K562 (cell line): ENCODE measurements around the gene NXPH4. TPM values are rescaled to one million over a fixed set of nuclear protein-coding genes. Genes with fewer than 3 reads are reported as not detected.
A peak's percentile ranks its signal among the peaks of the same experiment; 100 is the strongest.

Source experiments
- BCL6 ChIP-seq: fragments of 250-450 bp; sonication (Bioruptor Pico); IDR thresholded peaks from 2 replicates; pipeline ENCODE4 v1.4.0; 2020
- CBX2 ChIP-seq: fragments of 200-600 bp; sonication (generic); IDR thresholded peaks from one replicate; pipeline ENCODE4 v1.6.1; 2012; ENCODE audit warnings: mild to moderate bottlenecking, low read length, inconsistent platforms; ENCODE audit not compliant: insufficient read depth, poor library complexity, severe bottlenecking
- EZH2 ChIP-seq: IDR thresholded peaks from 2 replicates; pipeline ENCODE4 v1.6.1; 2012; ENCODE audit warnings: low read depth, mild to moderate bottlenecking, inconsistent platforms, low read length, borderline replicate concordance
- HLTF ChIP-seq: fragments of 450-650 bp; IDR thresholded peaks from 2 replicates; pipeline ENCODE4 v1.6.1; 2016
- HMGXB4 ChIP-seq: sonication (generic); formaldehyde crosslinking; IDR thresholded peaks from 2 replicates; pipeline ENCODE4 v1.8.1; 2023; ENCODE audit warnings: mild to moderate bottlenecking, missing genetic modification reagents
- MAZ ChIP-seq, 2 experiments: fragments of 450-650 bp in 1 of 2; sonication (generic) in 1 of 2; formaldehyde crosslinking; IDR thresholded peaks in 1 of 2; conservative IDR thresholded peaks in 1 of 2; 2 replicates each; pipeline versions ENCODE4 v1.4.0 to v1.5.0; 2020; ENCODE audit warnings: mild to moderate bottlenecking in 1 of 2, missing genetic modification reagents in 1 of 2
- MYC ChIP-seq, 2 experiments: fragments of 250-450 bp in 1 of 2; sonication (Bioruptor Pico) in 1 of 2; IDR thresholded peaks; 2 replicates each; pipeline versions ENCODE4 v1.5.1 to v1.6.1; 2012 to 2021; ENCODE audit warnings: low read depth in 2 of 2, borderline replicate concordance in 1 of 2, improper control_type of control experiment in 1 of 2, low read length in 1 of 2, mild to moderate bottlenecking in 1 of 2, moderate library complexity in 1 of 2
- RAD21 ChIP-seq, 2 experiments: fragments of 250-450 bp in 1 of 2; fragments of 450-650 bp in 1 of 2; sonication (Bioruptor Pico) in 1 of 2; formaldehyde crosslinking in 1 of 2; IDR thresholded peaks in 1 of 2; conservative IDR thresholded peaks in 1 of 2; 2 replicates each; pipeline versions ENCODE4 v1.4.0 to v1.8.0; 2020 to 2022; ENCODE audit warnings: mild to moderate bottlenecking in 2 of 2, moderate library complexity in 1 of 2
- REST ChIP-seq, 2 experiments: fragments of 450-650 bp; formaldehyde crosslinking in 1 of 2; IDR thresholded peaks; 2 replicates each; pipeline versions ENCODE4 v1.4.0 to v1.6.1; 2014 to 2020; ENCODE audit warnings: mild to moderate bottlenecking in 2 of 2, borderline replicate concordance in 1 of 2, low read depth in 1 of 2
- RFX5 ChIP-seq: IDR thresholded peaks from 2 replicates; pipeline ENCODE4 v1.6.1; 2011; ENCODE audit warnings: low read depth, mild to moderate bottlenecking, improper control_type of control experiment, low read length
- ZNF165 ChIP-seq: fragments of 250-450 bp; sonication (Bioruptor Pico); IDR thresholded peaks from 2 replicates; pipeline ENCODE4 v1.4.0; 2020; ENCODE audit warnings: borderline replicate concordance
- ZNF23 ChIP-seq: fragments of 250-450 bp; sonication (Bioruptor Pico); IDR thresholded peaks from 2 replicates; pipeline ENCODE4 v1.4.0; 2020; ENCODE audit warnings: mild to moderate bottlenecking
- ZNF324 ChIP-seq: fragments of 250-450 bp; sonication (Bioruptor Pico); IDR thresholded peaks from 2 replicates; pipeline ENCODE4 v1.4.0; 2020; ENCODE audit warnings: mild to moderate bottlenecking
- polyA plus RNA-seq, 8 experiments: library from polyadenylated mRNA; depleted of rRNA in 4 of 8; stranded (reverse) in 5 of 8; unstranded in 3 of 8; fragments of >200 nt; fragmentation: Nextera tagmentation in 2 of 8; fragmentation: Illumina TruSeq in 1 of 8; extraction: Ambion mirVana in 2 of 8; extraction: Trizol in 1 of 8; gene quantifications; 2 replicates each; pipeline versions ENCODE4 v1.2.1 to v1.2.3, GENCODE V29; 2011 to 2014; ENCODE audit warnings: inconsistent platforms in 1 of 8, missing spikeins in 1 of 8
- total RNA-seq, 7 experiments: library from RNA; depleted of rRNA in 6 of 7; stranded (reverse); fragments of >200 nt in 6 of 7; fragmentation: Illumina TruSeq in 2 of 7; extraction: Trizol in 2 of 7; gene quantifications; 2 replicates each; pipeline versions ENCODE4 v1.2.1 to v1.2.3, GENCODE V29; 2011 to 2021; ENCODE audit warnings: low replicate concordance in 1 of 7

Gene NXPH4
- total and polyA plus RNA-seq, 9 of the 15 experiments (the other 6 are each of a cell fraction or from before 2014, with no cell fraction given), result 0.49 to 2.7 (median 1.1) TPM; not detected in 4

GRCh38 chr12:57238854-57239554, 22.4 kb downstream of the NXPH4 start (continued):
- TF ChIP-seq REST (IDR thresholded peaks at IDR 0.05; ENCODE audit: borderline replicate concordance), result peak; percentile 90
- TF ChIP-seq REST (CRISPR knock-in tag; IDR thresholded peaks at IDR 0.05; ENCODE audit: low read depth), result peak; percentile 50; the same call in 1 of the 2 replicates
- no peak for TF ChIP-seq BCL6 (CRISPR knock-in tag)
- peak; percentile 17; the same call in 1 of the 2 replicates for TF ChIP-seq ZNF165
- TF ChIP-seq HMGXB4 (CRISPR knock-in tag), result peak; percentile 95
- no peak for TF ChIP-seq RFX5
- no peak for TF ChIP-seq CBX2
- TF ChIP-seq RAD21 (CRISPR knock-in tag; conservative IDR thresholded peaks at IDR 0.05 in 1 of 2, IDR thresholded peaks at IDR 0.05 in 1 of 2), result peak; percentile 98
- TF ChIP-seq EZH2, result no peak
- TF ChIP-seq MAZ (CRISPR knock-in tag; conservative IDR thresholded peaks at IDR 0.05 in 1 of 2, IDR thresholded peaks at IDR 0.05 in 1 of 2), result peak; percentile 80 to 90
- peak; percentile 80 for TF ChIP-seq MYC (IDR thresholded peaks at IDR 0.05; ENCODE audit: low read depth, low read length)
- TF ChIP-seq MYC (CRISPR knock-in tag; IDR thresholded peaks at IDR 0.05; ENCODE audit: borderline replicate concordance, low read depth), result peak; percentile 21; the same call in 1 of the 2 replicates
- TF ChIP-seq HLTF, result no peak
- TF ChIP-seq ZNF324, result no peak
- no peak for TF ChIP-seq ZNF23
